ENCODE data around the gene PAM.
"Not testable (repeated sequence)": the region's sequence is repeated elsewhere in the genome, so short reads cannot be mapped to it uniquely, and the experiment has no call there.

The PAM gene

GRCh38 chr5:103003872-103004271 lies 248.8 kb downstream of the PAM start:
- no peak for FAIRE-seq

- no peak for FAIRE-seq
Observed at GRCh38 chr5:103005276-103005675, 250.2 kb downstream of the PAM start.

- FAIRE-seq: no peak
Observed at GRCh38 chr5:103006921-103007320, 251.8 kb downstream of the PAM start.

- FAIRE-seq: no peak
Observed at GRCh38 chr5:103010168-103010567, 255.1 kb downstream of the PAM start.

- no peak for FAIRE-seq
Observed at GRCh38 chr5:103013933-103014552, 258.9 kb downstream of the PAM start.

- FAIRE-seq: no peak
Observed at GRCh38 chr5:103014983-103015382, 259.9 kb downstream of the PAM start.

GRCh38 chr5:103016167-103016566 lies 261.1 kb downstream of the PAM start:
- FAIRE-seq: no peak

- no peak for FAIRE-seq
Observed at GRCh38 chr5:103019804-103020203, 264.7 kb downstream of the PAM start.

GRCh38 chr5:103021314-103021713 lies 266.2 kb downstream of the PAM start:
- no peak for FAIRE-seq

GRCh38 chr5:103027267-103027666 lies 272.2 kb downstream of the PAM start:
- FAIRE-seq: no peak

- no peak for FAIRE-seq
Observed at GRCh38 chr5:103031607-103032006, 276.5 kb downstream of the PAM start.

GRCh38 chr5:103033696-103034095 lies 278.6 kb downstream of the PAM start:
- FAIRE-seq: no peak

GRCh38 chr5:103034662-103035392 lies 279.7 kb downstream of the PAM start:
- no peak for FAIRE-seq

- FAIRE-seq: no peak
Observed at GRCh38 chr5:103035701-103036100, 280.6 kb downstream of the PAM start.

GRCh38 chr5:103036601-103037000 lies 281.5 kb downstream of the PAM start:
- no peak for FAIRE-seq

GRCh38 chr5:103037673-103038455 lies 282.8 kb downstream of the PAM start:
- no peak for FAIRE-seq

GRCh38 chr5:103041071-103041676 lies 286.1 kb downstream of the PAM start:
- no peak for FAIRE-seq

GRCh38 chr5:103046706-103047105 lies 291.6 kb downstream of the PAM start:
- FAIRE-seq: not testable (repeated sequence)

- no peak for FAIRE-seq
Observed at GRCh38 chr5:103057208-103058130, 302.4 kb downstream of the PAM start.

- no peak for FAIRE-seq
Observed at GRCh38 chr5:103059525-103059924, 304.4 kb downstream of the PAM start.

- FAIRE-seq: no peak
Observed at GRCh38 chr5:103060424-103060954, 305.4 kb downstream of the PAM start.

- FAIRE-seq: no peak
Observed at GRCh38 chr5:103066326-103066725, 311.2 kb downstream of the PAM start.
